ENCODE measurements around the gene PSMC3IP.
"Not testable (repeated sequence)": the region's sequence is repeated elsewhere in the genome, so short reads cannot be mapped to it uniquely, and the experiment has no call there.

Gene PSMC3IP, protein sequence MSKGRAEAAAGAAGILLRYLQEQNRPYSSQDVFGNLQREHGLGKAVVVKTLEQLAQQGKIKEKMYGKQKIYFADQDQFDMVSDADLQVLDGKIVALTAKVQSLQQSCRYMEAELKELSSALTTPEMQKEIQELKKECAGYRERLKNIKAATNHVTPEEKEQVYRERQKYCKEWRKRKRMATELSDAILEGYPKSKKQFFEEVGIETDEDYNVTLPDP

GRCh38 chr17:42577532-42578281, at the start of gene PSMC3IP:
TSS of gene PSMC3IP (minus strand) at chr17:42577729. CDS start at chr17:42577686, 43 bp downstream.
- in situ Hi-C loops (cut with MboI; ENCODE audit: low pct_unique_long_range_greater_than_20kb, low sequenced_read_pairs), result loop anchor here (25.0 kb wide), 1 partner anchor 360 kb away; no protein-coding TSS in a partner anchor

DNA sequence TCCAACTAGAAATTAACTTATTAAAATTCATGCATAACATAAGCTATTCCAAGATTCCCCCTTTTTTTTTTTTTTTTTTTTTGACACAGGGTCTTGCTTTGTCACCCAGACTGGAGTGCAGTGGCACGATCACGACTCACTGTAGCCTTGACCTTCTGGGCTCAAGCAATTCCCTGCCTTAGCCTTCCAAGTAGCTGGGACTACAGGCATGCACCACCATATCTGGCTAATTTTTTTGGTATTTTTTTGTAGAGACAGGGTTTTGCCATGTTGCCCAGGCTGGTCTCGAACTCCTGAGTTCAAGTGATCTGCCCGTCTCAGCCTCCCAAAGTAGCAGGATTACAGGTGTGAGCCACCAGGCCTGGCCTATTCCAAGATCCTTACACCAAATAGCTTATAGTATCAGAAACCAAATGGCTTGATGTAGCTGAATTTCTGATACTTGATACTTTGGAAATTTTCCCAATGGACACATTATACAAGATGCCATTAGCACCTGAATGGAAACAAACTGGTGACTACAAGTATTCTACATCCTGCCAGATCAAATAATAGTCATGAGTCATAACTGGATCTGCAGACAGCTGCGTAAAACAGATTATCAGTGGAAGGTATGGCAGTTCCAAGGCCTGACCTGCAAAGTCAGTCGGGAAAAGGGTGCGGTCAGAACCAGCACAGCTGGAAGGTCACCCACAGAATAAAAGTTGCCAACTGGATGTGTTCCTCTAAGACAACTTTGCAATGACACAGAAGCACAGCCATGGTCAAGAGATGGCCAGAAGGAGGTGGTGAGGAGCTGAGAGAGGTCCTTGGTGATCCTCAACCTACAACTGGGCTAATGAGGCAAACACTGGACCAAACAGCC, 46.4 kb upstream of the PSMC3IP start:
- in situ Hi-C loops (cut with MboI; ENCODE audit: low pct_unique_long_range_greater_than_20kb, low sequenced_read_pairs), result no loop called here
- no peak for DNase-seq

More at GRCh38 chr17:42577532-42578281, at the start of gene PSMC3IP:
- DNase-seq, result peak; percentile 97

DNA sequence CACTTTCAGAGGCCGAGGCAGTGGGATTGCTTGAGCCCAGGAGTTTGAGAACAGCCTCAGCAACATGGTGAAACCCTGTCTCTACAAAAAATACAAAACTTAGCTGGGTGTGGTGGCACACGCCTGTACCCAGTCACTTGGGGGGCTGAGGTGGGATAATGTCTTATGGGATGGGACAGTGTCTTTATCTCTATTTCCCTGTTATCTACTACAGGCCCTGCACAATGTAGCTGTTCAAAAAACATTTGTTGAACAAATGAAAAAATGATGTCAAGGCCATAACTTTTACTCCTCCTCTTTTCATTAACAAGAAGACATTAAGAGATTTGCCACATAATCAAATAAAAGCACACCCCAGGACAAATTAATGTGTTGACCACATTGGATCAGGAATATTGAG, 45.7 kb upstream of the PSMC3IP start:
- DNase-seq, result no peak
- in situ Hi-C loops (cut with MboI; ENCODE audit: low pct_unique_long_range_greater_than_20kb, low sequenced_read_pairs), result no loop called here

DNA sequence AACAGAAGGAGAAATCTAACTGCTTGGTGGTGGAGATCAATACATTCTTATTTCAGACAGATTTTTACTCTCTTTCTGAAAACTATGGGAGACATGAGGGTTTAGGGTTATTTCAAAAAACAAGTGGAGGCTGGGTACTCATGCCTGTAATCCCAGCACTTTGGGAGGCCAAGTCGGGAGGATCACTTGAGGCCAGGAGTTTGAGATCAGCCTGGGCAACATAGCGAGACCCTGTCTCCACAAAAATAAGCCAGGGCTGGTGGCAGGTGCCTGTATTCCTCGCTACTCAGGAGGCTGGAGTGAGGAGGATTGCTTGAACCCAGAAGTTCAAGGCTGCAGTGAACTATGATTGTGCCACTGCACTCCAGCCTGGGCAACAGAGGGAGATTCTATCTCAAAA, 44.5 kb upstream of the PSMC3IP start:
- DNase-seq; in situ Hi-C loops (cut with MboI; ENCODE audit: low pct_unique_long_range_greater_than_20kb, low sequenced_read_pairs): not testable (repeated sequence)

DNA sequence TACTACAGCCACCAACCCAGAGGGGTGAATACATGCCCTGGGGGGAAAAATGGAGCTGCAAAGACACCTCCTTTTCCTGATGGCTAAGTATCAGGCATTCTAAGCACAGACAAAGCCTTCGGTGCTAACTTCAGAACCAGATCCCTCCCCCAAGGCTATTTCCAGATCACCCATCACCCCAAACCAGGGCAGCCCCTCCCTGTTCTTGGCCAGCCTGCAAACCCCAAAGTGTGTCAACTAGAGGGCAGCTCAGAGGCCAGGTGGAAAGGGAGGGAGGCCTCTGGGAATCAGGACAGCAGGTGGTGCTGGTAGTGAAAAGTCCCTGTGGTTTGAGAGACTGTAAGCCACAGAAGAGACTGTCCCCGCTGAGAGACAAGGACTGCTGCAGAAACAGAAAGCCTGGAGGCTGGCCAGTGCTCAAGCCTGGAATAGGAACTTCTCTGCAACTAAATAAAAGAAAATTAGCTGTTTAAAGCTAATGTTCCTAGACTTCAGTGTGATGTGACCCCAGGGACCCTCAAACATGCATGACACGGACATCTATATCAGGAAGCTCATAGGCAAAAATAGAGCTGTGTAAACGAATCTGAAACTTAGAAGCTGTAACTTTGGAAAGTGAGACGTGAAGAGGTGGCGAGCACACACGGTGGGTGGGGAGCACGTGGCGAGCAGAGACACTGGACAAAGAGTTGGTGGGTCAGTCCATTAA, 41.1 kb upstream of the PSMC3IP start:
- peak; percentile 33 for DNase-seq
- in situ Hi-C loops (cut with MboI; ENCODE audit: low pct_unique_long_range_greater_than_20kb, low sequenced_read_pairs), result no loop called here

- in situ Hi-C loops (cut with MboI; ENCODE audit: low pct_unique_long_range_greater_than_20kb, low sequenced_read_pairs), result no loop called here
Measured at GRCh38 chr17:42617956-42618431, 40.5 kb upstream of the PSMC3IP start.

DNA sequence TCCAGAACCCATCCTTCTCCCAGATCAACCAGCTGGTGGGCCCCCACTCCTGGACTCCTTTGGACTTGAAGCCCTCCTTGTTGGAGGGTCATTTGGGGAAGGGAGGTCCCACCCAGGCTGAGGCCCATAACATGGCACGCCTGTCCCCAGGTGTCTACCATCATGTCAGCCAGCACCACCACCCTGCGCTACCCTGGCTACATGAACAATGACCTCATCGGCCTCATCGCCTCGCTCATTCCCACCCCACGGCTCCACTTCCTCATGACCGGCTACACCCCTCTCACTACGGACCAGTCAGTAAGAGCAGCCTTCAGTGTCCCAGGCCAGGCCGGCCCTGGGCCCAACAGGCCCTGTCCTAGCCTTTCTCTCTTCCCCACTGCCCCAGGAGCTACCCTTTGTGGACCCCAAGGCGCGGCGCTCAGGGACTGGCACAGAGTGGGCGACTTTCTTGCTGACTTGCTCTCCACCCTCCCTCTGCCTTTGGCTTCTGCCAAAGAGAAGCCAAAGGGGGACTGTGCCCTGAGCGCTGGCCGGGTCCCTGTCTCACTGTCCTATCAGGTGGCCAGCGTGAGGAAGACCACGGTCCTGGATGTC, 36.3 kb upstream of the PSMC3IP start:
- DNase-seq, result no peak
- in situ Hi-C loops (cut with MboI; ENCODE audit: low pct_unique_long_range_greater_than_20kb, low sequenced_read_pairs), result no loop called here

More at GRCh38 chr17:42617956-42618431, 40.5 kb upstream of the PSMC3IP start:
- DNase-seq, result no peak

DNA sequence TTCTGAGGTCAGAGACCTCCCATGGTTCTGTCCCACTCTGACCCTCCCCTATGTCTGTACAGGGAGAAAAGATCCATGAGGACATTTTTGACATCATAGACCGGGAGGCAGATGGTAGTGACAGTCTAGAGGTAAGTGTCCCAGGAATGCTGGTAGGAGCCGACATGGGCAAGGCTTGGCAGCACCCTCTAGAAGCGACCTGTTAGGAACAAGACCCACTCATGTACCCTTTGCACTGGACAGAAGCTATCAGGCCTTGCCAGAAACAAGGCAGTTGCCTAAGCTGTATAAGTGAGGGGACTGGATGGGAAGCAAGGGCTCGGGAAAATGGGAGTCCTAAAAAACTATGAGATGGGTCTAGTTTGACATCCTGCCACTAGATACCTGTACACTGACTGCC, 34.5 kb upstream of the PSMC3IP start:
- no peak for DNase-seq
- in situ Hi-C loops (cut with MboI; ENCODE audit: low pct_unique_long_range_greater_than_20kb, low sequenced_read_pairs), result no loop called here

DNA sequence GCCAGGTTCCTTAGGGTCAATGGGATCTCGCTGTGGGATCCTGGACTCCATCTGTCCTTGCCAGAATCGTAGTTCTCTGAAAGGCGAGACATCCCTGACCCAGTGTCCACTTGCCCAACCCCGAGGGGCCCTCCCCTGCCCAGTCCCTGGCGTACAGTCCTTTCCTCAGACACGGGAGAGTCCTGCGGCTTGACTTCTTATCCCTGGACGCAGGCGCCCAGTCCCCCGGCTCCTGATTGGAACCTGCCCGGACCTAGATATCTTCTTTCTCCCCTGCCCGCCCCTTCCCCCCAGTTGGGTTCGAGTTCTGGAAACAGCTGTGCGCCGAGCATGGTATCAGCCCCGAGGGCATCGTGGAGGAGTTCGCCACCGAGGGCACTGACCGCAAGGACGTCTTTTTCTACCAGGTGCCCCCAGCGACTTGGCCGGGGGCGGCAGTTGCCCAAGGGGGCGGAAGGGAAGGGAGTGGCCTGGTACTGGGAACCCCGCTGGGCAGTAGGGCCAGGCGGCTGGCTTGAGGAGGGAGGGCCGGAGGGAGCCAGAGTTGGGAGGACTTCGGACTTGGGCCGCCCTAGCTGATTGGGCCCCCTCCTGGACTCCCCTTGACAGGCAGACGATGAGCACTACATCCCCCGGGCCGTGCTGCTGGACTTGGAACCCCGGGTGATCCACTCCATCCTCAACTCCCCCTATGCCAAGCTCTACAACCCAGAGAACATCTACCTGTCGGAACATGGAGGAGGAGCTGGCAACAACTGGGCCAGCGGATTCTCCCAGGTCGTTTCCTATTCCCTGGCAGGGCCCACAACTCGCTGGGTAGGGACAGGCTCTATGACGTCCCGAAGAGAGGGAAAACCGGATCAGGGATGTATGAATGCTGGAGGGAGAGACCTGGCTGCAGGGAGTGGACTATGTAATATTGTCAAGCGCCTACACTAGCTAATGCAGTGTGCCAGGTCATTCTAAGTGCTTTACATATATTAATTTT, 32.6 kb upstream of the PSMC3IP start:
- DNase-seq; in situ Hi-C loops (cut with MboI; ENCODE audit: low pct_unique_long_range_greater_than_20kb, low sequenced_read_pairs): not testable (repeated sequence)

- in situ Hi-C loops (cut with MboI; ENCODE audit: low pct_unique_long_range_greater_than_20kb, low sequenced_read_pairs), result no loop called here
- DNase-seq, result peak; percentile 99
Measured at GRCh38 chr17:42609182-42609813, 31.8 kb upstream of the PSMC3IP start, which contains the start of the genes RETREG3 and TUBG1. TSS of gene RETREG3 (minus strand) at chr17:42609374. CDS start at chr17:42609324, 50 bp downstream. TSS of gene TUBG1 (plus strand) at chr17:42609683. CDS start at chr17:42609738, 55 bp downstream.

GRCh38 chr17:42608305-42609181, 31.0 kb upstream of the PSMC3IP start:
- in situ Hi-C loops (cut with MboI; ENCODE audit: low pct_unique_long_range_greater_than_20kb, low sequenced_read_pairs), result no loop called here
- DNase-seq, result no peak

DNA sequence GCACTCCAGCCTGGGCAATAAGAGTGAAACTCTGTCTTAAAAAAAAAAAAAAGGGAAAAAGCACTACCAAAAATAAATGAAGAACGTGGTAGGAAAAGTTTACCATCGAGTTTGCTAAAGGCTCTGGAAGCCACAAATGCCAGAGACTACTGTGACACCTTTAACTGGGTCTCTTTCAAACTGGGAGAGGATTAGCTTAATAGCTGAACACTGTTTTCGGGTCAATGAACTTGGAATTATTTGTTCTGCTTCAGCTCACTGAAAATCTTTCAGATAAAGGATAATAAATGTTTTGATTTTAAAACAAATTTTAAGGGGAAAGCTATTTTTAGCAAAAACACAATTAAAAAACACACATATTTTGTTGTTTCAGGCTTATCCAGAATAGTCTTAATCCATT, 30.2 kb upstream of the PSMC3IP start:
- in situ Hi-C loops (cut with MboI; ENCODE audit: low pct_unique_long_range_greater_than_20kb, low sequenced_read_pairs), result no loop called here
- DNase-seq, result no peak

DNA sequence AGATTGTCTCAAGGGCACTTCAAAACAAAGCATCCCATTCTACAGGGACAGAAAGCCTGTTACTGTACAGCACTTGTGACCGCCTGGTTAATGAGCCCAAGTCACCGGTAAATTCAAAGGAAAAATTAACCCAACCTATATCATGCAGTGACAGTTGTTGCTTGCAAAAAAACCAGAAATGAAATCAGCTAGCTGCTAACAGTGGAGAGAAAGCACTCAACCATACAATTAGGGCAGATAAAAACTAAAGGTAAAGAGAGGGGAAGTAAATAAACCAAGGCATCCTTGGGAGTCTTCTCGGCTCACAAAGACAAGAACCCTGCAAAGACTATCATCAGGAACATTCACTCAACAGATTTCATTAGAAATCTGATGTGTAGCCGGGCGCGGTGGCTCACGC, 25.8 kb upstream of the PSMC3IP start:
- in situ Hi-C loops (cut with MboI; ENCODE audit: low pct_unique_long_range_greater_than_20kb, low sequenced_read_pairs), result no loop called here
- DNase-seq, result no peak

DNA sequence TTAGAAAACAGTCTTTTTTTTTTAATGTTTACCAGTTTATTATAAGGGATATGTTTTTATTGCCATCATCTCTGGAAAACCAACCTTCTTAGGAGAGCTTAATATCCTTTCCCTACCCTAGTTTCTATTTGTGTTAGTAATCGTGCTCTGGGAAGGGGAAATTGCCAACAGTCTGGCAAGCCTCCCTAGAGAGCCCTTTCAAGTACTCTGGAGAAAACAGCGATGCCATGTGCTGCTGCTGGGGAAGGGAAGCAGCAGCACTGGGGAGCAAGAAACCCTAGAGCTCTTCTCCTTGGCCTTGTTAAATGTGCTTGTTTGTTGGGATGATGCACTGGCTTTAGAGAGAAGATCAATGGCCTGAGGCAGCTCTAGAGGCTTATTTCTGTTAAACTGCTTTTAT, 21.4 kb upstream of the PSMC3IP start:
- no peak for DNase-seq
- in situ Hi-C loops (cut with MboI; ENCODE audit: low pct_unique_long_range_greater_than_20kb, low sequenced_read_pairs), result loop anchor here (25.0 kb wide), 1 partner anchor 338 kb away; no protein-coding TSS in a partner anchor

DNA sequence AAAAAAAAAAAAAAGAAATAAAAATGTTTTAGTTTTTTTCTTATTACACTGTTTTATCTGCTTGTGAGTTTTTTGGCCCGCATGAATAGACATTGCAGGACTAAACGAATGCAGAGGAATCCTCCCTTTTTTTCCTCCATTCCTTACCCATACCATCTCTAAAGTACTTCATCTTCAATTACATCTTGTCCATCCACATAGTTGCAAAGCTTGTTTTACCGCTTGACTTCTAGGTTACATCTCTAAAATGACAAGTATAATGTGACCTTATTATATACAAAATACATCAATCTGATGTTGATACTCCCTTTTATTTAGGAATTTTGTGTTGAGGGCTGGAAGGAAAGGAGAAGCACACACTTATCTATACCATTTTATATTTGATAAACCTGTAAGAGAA, 18.9 kb upstream of the PSMC3IP start:
- in situ Hi-C loops (cut with MboI; ENCODE audit: low pct_unique_long_range_greater_than_20kb, low sequenced_read_pairs), result loop anchor here (25.0 kb wide), 1 partner anchor 341 kb away; no protein-coding TSS in a partner anchor
- DNase-seq, result no peak

GRCh38 chr17:42591411-42591810, 13.9 kb upstream of the PSMC3IP start:
- in situ Hi-C loops (cut with MboI; ENCODE audit: low pct_unique_long_range_greater_than_20kb, low sequenced_read_pairs), result loop anchor here (25.0 kb wide), 1 partner anchor 346 kb away; no protein-coding TSS in a partner anchor
- DNase-seq, result no peak

Measured in KBM-7 (cell line).